Stimulated activated CD8-positive, alpha-beta memory T cell treated with anti-CD3 and anti-CD28 coated beads, Interleukin-2, amount 100 ng/mL, for 48 hours (primary cell): ENCODE results near the gene CTNNAL1.
"Not testable (repeated sequence)": the region's sequence is repeated elsewhere in the genome, so short reads cannot be mapped to it uniquely, and the experiment has no call there.

Source experiments
- DNase-seq, 2 donors: peaks; one replicate each; pipeline ENCODE4 v3.0.0-alpha.2; 2020; ENCODE audit warnings: low read depth in 2 of 2

Gene CTNNAL1

GRCh38 chr9:108991479-108991878 lies 21.8 kb downstream of the CTNNAL1 start:
- no peak for DNase-seq

GRCh38 chr9:108983885-108984284 lies 29.4 kb downstream of the CTNNAL1 start:
- no peak for DNase-seq

- no peak for DNase-seq
Observed at GRCh38 chr9:108980893-108981292, 32.4 kb downstream of the CTNNAL1 start.

GRCh38 chr9:108978205-108978604 lies 35.1 kb downstream of the CTNNAL1 start:
- DNase-seq = no peak

- no peak for DNase-seq
Observed at GRCh38 chr9:108973895-108974294, 39.4 kb downstream of the CTNNAL1 start.

- no peak for DNase-seq
Observed at GRCh38 chr9:108972626-108973209, 40.6 kb downstream of the CTNNAL1 start.

GRCh38 chr9:108972186-108972585 lies 41.1 kb downstream of the CTNNAL1 start:
- no peak for DNase-seq

GRCh38 chr9:108971392-108971791 lies 41.9 kb downstream of the CTNNAL1 start:
- not testable (repeated sequence) for DNase-seq

GRCh38 chr9:108967916-108968315 lies 45.4 kb downstream of the CTNNAL1 start:
- no peak for DNase-seq

- DNase-seq = no peak
Observed at GRCh38 chr9:108963459-108964143, 49.7 kb downstream of the CTNNAL1 start.

GRCh38 chr9:108961151-108961550 lies 52.1 kb downstream of the CTNNAL1 start:
- DNase-seq = no peak

- DNase-seq = no peak
Observed at GRCh38 chr9:108960331-108960730, 53.0 kb downstream of the CTNNAL1 start.

GRCh38 chr9:108956631-108957026 lies 56.7 kb downstream of the CTNNAL1 start:
- DNase-seq = no peak

GRCh38 chr9:108956022-108956630 lies 57.2 kb downstream of the CTNNAL1 start:
- DNase-seq = no peak

GRCh38 chr9:108953983-108954574 lies 59.2 kb downstream of the CTNNAL1 start:
- no peak for DNase-seq

GRCh38 chr9:108951578-108951977 lies 61.7 kb downstream of the CTNNAL1 start:
- no peak for DNase-seq

GRCh38 chr9:108950168-108950567 lies 63.1 kb downstream of the CTNNAL1 start:
- DNase-seq = no peak

- no peak for DNase-seq
Observed at GRCh38 chr9:108939975-108940374, 73.3 kb downstream of the CTNNAL1 start.

GRCh38 chr9:108937561-108938305 lies 75.6 kb downstream of the CTNNAL1 start:
- no peak for DNase-seq

- DNase-seq = peak; percentile 65 to 67
Observed at GRCh38 chr9:108934323-108934893, 78.9 kb downstream of the CTNNAL1 start, which contains the start of gene ABITRAM. Gene ABITRAM, plus strand, starts transcription at chr9:108934400. Its CDS starts 87 bp downstream, at chr9:108934487.

- peak; percentile 87 to 91 for DNase-seq
Observed at GRCh38 chr9:108933718-108934322, 79.5 kb downstream of the CTNNAL1 start, which contains the start of gene ELP1. Gene ELP1, minus strand, starts transcription at chr9:108934124. Its CDS starts 2,978 bp downstream, at chr9:108931146.
